Femur (tissue), 1 donor: Measurements from ENCODE around the gene GGA2.
"Not testable (repeated sequence)": the region's sequence is repeated elsewhere in the genome, so short reads cannot be mapped to it uniquely, and the experiment has no call there.

Experiments
- DNase-seq: peaks from one replicate; pipeline ENCODE4 v3.0.0-alpha.2; 2017

Gene GGA2, protein sequence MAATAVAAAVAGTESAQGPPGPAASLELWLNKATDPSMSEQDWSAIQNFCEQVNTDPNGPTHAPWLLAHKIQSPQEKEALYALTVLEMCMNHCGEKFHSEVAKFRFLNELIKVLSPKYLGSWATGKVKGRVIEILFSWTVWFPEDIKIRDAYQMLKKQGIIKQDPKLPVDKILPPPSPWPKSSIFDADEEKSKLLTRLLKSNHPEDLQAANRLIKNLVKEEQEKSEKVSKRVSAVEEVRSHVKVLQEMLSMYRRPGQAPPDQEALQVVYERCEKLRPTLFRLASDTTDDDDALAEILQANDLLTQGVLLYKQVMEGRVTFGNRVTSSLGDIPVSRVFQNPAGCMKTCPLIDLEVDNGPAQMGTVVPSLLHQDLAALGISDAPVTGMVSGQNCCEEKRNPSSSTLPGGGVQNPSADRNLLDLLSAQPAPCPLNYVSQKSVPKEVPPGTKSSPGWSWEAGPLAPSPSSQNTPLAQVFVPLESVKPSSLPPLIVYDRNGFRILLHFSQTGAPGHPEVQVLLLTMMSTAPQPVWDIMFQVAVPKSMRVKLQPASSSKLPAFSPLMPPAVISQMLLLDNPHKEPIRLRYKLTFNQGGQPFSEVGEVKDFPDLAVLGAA

DNA sequence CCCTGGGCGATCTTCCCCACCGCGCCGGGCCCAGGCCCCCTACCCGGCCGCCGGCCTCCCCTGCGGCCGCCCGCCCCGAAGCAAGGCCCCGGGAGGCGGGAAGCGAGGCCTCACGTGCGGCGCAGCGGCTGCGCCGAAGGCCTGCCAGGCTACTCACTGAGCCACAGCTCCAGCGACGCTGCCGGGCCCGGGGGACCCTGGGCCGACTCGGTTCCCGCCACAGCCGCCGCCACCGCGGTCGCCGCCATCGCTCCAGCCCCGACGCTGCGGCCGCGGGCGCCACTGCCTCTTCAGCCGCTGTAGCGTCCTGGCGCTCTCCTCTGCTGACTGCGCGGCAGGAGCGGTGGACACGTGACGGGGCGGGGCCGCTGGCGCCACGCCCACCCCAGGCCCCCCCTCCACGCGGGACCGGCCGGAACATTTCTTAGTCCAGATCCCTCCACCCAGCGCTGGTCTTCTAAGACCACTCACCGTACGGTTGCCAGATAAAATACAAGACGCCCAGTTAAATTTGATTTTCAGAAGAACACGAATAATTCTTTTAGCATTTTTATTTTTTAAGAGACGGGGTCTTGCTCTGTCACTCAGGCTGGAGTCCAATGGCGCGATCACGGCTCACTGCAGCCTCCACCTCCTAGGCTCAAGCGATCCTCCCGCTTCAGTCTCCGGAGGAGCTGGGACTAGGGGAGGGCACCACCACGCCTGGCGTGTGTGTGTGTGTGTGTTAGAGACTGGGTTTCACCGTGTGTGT, at the start of gene GGA2:
Gene GGA2, minus strand, starts transcription at position 331 of the 751 bp plus-strand sequence. Its CDS starts 83 bp downstream, at position 248.
- DNase-seq: peak; percentile 92

GRCh38 chr16:23557779-23558702, 47.7 kb upstream of the GGA2 start:
- peak; percentile 59 for DNase-seq

DNA sequence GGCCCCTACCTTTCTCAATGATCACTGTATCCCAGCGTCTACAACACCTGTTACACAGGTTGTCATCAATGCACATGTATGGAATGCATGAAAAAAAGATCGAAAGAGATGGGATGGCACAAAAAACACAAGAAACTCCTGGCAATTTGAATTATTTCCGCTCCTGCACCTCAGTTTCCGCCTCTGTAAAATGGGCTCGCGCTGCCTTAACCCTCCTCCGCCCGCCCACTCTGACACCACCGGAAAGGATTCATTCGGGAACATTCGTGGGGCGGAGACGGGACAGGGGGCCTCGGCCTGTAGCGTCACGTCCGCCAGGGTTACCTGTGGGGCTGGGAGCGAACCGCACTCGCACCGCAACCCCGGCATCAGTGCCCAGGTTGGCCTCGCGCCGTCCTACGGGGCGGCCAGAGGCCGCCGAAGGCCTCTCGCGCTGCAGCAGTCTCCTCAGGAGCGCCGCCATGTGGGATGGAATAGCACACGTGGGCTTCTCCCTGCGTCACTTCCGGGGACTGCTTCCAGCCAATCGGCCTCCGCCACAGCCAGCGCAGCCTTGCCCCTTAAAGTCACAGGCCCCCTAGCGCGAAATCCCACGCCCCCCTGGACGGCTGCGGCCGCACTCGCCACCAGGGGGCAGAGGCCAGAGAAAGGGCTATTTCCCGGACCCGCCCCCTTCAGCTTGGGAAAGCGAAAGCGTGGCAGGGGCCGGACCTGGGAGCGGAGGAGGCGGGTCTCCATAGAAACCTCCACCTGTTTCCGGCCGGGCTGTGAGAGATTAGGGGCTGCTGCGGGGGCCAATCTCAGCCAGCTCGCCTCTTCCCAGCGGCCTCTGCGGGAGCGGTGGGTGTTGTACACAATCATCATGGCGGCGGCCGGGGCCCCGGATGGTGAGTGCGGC, 46.8 kb upstream of the GGA2 start, which contains the start of the genes EARS2 and UBFD1:
Gene EARS2, minus strand, starts transcription at position 470 of the 898 bp plus-strand sequence. Its CDS starts 7 bp downstream, at position 463.
Gene UBFD1, plus strand, starts transcription at position 847 of the 898 bp plus-strand sequence. Its CDS starts 16 bp downstream, at position 863.
- peak; percentile 99 for DNase-seq

- DNase-seq: no peak
These were observed 44.2 kb upstream of the GGA2 start for GRCh38 chr16:23554536-23554935.

DNA sequence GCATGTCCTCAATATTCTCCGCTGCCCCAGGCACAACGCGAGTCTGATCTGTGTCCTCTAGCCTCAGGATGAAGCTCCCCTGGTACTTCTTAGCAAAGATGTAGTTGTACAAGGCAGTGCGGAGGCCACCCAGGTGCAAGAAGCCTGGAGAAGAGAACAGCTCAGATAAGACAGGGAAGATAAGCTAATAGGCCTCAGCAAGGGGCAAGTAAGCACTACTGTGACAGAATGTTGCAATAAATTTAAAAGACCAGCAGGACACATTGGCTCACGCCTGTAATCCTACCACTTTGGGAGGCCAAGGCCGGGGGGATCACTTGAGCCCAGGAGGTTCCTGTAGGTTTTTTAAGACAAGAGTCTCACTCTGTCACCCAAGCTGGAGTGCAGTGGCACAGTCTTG, 41.9 kb upstream of the GGA2 start:
- DNase-seq: no peak

- no peak for DNase-seq
These were observed 39.6 kb upstream of the GGA2 start for GRCh38 chr16:23549938-23550337.

DNA sequence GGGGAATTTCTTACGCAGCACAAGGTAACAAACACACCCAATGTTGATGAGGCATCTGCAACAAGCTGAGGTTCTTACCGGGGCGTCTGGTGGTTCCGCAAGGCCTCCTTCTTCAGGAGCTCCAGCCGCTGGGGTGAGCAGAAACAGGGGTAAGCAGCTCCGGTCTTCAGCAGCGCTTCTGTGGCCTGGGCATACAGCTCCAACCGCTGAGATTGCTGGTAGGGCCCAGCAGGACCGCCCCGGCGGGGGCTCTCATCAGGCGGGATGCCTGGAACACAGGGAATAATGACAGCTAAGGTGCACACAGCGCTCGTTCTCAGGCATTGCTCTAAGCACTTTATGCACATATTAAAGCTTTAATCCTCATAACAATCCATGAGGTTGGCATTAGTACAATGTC, 34.1 kb upstream of the GGA2 start:
- no peak for DNase-seq

DNA sequence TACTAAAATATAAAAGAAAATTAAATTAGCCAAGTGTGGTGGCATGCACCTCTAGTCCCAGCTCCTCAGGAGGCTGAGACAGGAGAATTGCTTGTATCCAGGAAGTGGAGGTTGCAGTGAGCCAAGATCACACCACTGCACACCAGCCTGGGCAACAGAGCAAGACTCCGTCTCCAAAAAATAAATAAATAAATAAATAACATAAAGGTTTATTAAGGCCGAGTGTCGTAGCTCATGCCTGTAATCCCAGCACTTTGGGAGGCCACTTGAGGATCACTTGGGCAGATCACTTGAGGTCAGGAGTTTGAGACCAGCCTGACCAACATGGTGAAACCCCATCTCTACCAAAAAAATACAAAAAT, 30.5 kb upstream of the GGA2 start:
- not testable (repeated sequence) for DNase-seq

GRCh38 chr16:23539984-23540816, 29.9 kb upstream of the GGA2 start:
- no peak for DNase-seq

GRCh38 chr16:23538919-23539278, 28.6 kb upstream of the GGA2 start:
- no peak for DNase-seq

DNA sequence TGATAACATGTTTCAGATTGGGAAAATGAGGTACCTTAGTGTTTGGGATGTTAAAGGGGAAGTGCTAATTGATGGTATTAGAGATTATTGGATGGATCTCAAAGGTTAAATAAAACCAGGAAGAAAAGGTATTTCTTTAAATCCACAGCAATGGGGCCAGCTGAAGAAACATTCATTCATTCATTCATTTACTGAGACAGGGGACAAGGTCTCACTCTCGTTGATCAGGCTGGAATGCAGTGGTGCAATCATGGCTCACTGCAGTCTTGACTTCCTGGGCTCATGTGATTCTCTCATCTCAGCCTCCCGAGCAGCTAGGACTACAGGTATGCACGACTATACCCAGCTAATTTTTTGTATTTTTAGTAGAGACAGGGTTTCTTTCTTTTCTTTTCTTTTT, 27.1 kb upstream of the GGA2 start:
- no peak for DNase-seq

- DNase-seq: no peak
These were observed 25.6 kb upstream of the GGA2 start for GRCh38 chr16:23535901-23536300.

DNA sequence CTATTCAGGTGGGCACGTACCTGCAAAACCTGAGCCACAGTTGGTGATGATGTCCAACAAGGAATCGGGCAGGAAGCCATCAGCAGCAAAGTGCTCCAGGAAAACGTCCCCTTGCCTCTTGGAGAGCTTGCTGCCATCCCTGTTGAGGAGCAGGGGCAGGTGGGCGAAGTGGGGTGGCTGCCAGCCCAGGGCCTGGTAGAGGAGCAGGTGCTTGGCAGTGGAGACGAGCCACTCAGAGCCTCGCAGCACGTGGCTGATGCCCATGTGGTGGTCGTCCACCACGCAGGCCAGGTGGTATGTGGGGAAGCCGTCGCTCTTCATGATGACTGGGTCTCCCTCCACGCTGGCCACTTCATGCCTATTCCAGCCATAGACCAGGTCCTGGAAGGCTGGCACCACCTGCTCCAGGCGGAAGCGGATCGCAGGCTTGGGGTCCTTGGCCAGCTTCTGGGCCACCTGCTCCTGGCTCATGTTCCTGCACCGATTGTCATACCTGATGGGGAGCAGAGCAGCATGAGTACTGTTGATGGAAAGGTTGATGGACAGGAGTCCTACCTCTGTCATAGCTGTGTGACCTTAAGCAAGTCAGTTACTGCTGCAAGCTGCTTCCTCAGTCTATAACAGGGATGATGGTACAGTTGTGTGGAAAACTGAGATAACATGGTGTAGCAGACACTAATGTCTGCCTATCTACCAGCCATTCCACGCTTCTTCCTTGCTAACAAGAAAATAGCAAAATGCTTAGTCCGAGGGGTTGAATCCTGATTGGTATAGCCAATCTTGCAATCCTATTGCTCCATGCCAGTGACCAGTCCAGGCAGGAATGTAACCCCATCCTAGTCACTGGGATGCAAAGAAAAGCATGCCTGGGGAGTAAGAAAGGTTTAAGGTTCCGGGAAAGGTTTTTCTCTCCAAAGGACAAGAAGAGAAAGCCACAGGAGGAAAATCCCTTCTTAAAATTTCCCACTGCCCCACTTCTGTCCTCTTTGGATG, 24.9 kb upstream of the GGA2 start:
- DNase-seq: peak; percentile 55

DNA sequence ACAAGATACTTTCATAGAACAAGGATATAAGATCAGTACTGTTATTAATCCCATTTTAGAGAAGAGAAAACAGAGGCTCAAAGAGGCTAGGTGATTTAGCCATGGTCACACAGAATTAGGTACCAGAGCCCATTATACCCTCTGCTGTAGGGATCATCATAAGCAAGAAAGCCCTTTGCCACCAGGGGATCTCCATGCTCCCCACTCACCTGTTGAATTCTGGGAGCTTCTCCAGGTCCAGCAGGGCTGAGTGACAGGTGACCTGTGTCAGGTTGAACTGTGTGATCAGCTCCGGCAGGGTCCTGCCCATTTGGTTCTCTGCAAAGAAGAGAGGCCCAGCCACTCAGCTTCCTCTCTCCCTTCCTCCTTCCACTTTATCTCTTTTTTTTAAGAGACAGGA, 22.2 kb upstream of the GGA2 start:
- DNase-seq: no peak

GRCh38 chr16:23530062-23530461, 19.8 kb upstream of the GGA2 start:
- no peak for DNase-seq

DNA sequence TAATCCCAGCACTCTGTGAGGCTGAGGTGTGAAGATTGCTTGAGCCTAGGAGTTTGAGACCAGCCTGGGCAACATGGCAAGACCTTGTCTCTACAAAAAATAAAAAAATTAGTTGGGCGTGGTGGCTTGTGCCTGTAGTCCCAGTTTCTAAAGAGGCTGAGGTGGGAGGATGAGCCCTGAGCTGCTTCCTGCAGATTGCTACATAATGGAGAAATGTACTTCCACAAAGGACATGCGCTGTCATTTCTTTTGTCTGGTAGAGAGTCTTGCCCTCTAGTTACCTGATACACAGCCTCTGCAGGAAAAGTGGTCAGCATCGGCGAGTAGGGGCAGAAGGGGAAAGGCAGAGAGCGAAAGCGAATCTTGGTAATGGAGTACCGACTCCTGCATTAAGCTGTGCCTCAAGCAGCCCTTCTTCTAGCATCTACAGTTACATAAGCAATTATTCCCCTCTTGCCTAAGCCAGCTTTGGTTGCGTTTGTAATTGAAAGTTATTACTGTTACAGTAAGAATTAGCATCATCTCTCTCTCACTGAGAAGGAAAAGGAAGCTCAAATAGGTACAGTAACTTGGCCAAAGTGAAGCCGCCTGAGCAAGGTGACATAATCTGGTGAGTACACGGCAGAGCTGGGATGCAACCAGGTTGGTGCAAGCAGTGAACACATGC, 18.5 kb upstream of the GGA2 start:
- DNase-seq: no peak

GRCh38 chr16:23527961-23528643, 17.8 kb upstream of the GGA2 start:
- no peak for DNase-seq

GRCh38 chr16:23524886-23525285, 14.6 kb upstream of the GGA2 start:
- no peak for DNase-seq
